ENCODE measurements around the gene TNFRSF4. TPM values are rescaled to one million over a fixed set of nuclear protein-coding genes. Genes with fewer than 3 reads are reported as not detected.

The TNFRSF4 gene
- total RNA-seq, 4 donors from 2014 or later: 0.50 to 2.1 (median 0.93) TPM

GRCh38 chr1:1168451-1169411, 45.2 kb downstream of the TNFRSF4 start:
- no peaks in the 10 kb centered on the region for H3K9me3 ChIP-seq
- H3K27me3 ChIP-seq: peaks cover 0 to 100% (median 34%) of the 10 kb centered on the region in 4 donors
- H3K4me1 ChIP-seq: peaks cover 0 to 7% (median 5%) of the 10 kb centered on the region in 4 donors
- DNase-seq (ENCODE audit: extremely low spot score): no peak
- H3K36me3 ChIP-seq: no peaks in the 10 kb centered on the region
- WGBS: 75% methylated on average over 22 of the region's 37 CpGs
- no peak overlapping the region for H3K4me3 ChIP-seq
- intact Hi-C loops (cut with DNase I): no loop called here
- no peak overlapping the region for H3K27ac ChIP-seq (replicated peaks in 1 of 4)
- TF ChIP-seq CTCF (IDR thresholded peaks at IDR 0.05) (no peak), POLR2AphosphoS5 (IDR thresholded peaks at IDR 0.05) (no peak), EP300 (IDR thresholded peaks at IDR 0.05) (no peak), POLR2A (IDR thresholded peaks at IDR 0.05; ENCODE audit: low read depth) (no peak)

- WGBS: 84% methylated on average over 32 of the region's 36 CpGs
- Histone ChIP-seq H3K36me3 (no peaks in the 10 kb centered on the region), H3K4me3 (no peak overlapping the region), H3K27me3 (peaks cover 0 to 100% (median 28%) of the 10 kb centered on the region in 4 donors), H3K9me3 (no peaks in the 10 kb centered on the region), H3K4me1 (peaks cover 0 to 6% (median 0%) of the 10 kb centered on the region in 4 donors), H3K27ac (replicated peaks in 1 of 4) (no peak overlapping the region)
- intact Hi-C loops (cut with DNase I): no loop called here
- DNase-seq (ENCODE audit: extremely low spot score): no peak
- no peak for TF ChIP-seq POLR2A (IDR thresholded peaks at IDR 0.05; ENCODE audit: low read depth)
- no peak for TF ChIP-seq POLR2AphosphoS5 (IDR thresholded peaks at IDR 0.05)
- no peak for TF ChIP-seq EP300 (IDR thresholded peaks at IDR 0.05)
- TF ChIP-seq CTCF (IDR thresholded peaks at IDR 0.05): no peak
These were observed 46.0 kb downstream of the TNFRSF4 start for GRCh38 chr1:1167841-1168450.

GRCh38 chr1:1167398-1167821, 46.5 kb downstream of the TNFRSF4 start:
- TF ChIP-seq POLR2AphosphoS5 (IDR thresholded peaks at IDR 0.05): no peak
- TF ChIP-seq EP300 (IDR thresholded peaks at IDR 0.05): no peak
- no peak for TF ChIP-seq CTCF (IDR thresholded peaks at IDR 0.05)
- TF ChIP-seq POLR2A (IDR thresholded peaks at IDR 0.05; ENCODE audit: low read depth): no peak
- no peak overlapping the region for H3K4me3 ChIP-seq
- H3K27ac ChIP-seq (replicated peaks in 1 of 4): no peak overlapping the region
- no peaks in the 10 kb centered on the region for H3K36me3 ChIP-seq
- 71% methylated on average over 10 of the region's 20 CpGs for WGBS
- peaks cover 0 to 6% (median 0%) of the 10 kb centered on the region in 4 donors for H3K4me1 ChIP-seq
- no peak for DNase-seq (ENCODE audit: extremely low spot score)
- intact Hi-C loops (cut with DNase I): no loop called here
- no peaks in the 10 kb centered on the region for H3K9me3 ChIP-seq
- peaks cover 0 to 100% (median 26%) of the 10 kb centered on the region in 4 donors for H3K27me3 ChIP-seq

GRCh38 chr1:1166642-1167397, 47.1 kb downstream of the TNFRSF4 start:
- 55% methylated on average over 9 of the region's 44 CpGs for WGBS
- H3K9me3 ChIP-seq: no peaks in the 10 kb centered on the region
- H3K4me3 ChIP-seq: no peak overlapping the region
- TF ChIP-seq POLR2A (IDR thresholded peaks at IDR 0.05; ENCODE audit: low read depth) (no peak), EP300 (IDR thresholded peaks at IDR 0.05) (no peak), CTCF (IDR thresholded peaks at IDR 0.05) (no peak), POLR2AphosphoS5 (IDR thresholded peaks at IDR 0.05) (no peak)
- intact Hi-C loops (cut with DNase I): no loop called here
- DNase-seq (ENCODE audit: extremely low spot score): no peak
- no peak overlapping the region for H3K27ac ChIP-seq (replicated peaks in 1 of 4)
- no peaks in the 10 kb centered on the region for H3K36me3 ChIP-seq
- H3K4me1 ChIP-seq: peaks cover 0 to 6% (median 0%) of the 10 kb centered on the region in 4 donors
- peaks cover 0 to 100% (median 24%) of the 10 kb centered on the region in 4 donors for H3K27me3 ChIP-seq

Data from esophagus muscularis mucosa (tissue), 4 donors.